ENCODE measurements around the gene MPHOSPH8. TPM values are rescaled to one million over a fixed set of nuclear protein-coding genes. Genes with fewer than 3 reads are reported as not detected.
"Not testable (repeated sequence)": the region's sequence is repeated elsewhere in the genome, so short reads cannot be mapped to it uniquely, and the experiment has no call there.

The MPHOSPH8 gene
- total RNA-seq, 1 donor from 2014 or later, result 40.3 TPM

DNA sequence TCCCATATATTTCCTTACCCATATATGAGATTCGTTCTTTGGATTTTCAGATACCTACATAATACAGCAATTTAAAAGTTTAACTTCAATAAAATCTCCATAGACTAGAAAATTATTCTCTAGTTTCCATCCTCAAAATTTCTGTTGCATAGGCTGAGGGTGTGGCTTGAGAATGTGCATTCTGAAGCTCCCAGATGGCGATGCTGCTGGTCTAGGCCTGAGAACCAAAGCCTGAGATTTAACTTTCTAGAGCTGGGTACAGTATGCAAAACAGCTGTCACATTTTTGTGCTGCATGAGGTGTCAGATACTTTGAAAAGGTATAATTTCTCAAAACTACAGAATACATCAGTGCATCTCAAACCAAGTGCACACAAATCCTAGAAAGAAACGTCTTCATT is 42.7 kb downstream of the MPHOSPH8 start:
- Mint-ChIP-seq H3K36me3 (ENCODE audit: low read depth) (peaks cover 35% of the 10 kb centered on the region), H3K27me3 (no peaks in the 10 kb centered on the region), H3K9me3 (no peaks in the 10 kb centered on the region), H3K27ac (no peak overlapping the region), H3K4me1 (peaks cover 5% of the 10 kb centered on the region), H3K4me3 (no peak overlapping the region)
- DNase-seq, result no peak
- intact Hi-C loops (cut with micrococcal nuclease), result no loop called here

DNA sequence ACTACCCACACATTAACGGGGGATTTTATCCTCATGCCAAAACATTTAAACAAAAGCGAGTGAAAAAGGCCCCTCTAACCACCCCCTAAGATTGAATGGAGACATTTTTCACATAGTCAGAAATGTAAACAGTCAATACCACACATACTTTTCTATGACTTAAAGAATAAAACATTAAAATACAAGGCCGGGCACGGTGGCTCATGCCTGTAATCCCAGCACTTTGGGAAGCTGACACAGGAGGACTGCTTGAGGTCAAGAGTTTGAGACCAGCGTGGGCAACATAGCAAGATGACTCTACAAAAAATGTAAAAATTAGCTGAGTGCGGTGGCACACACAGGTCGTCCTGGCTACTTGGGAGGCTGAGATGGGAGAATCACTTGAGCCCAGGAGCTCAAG is 47.3 kb downstream of the MPHOSPH8 start:
- intact Hi-C loops (cut with micrococcal nuclease), result no loop called here
- peaks cover 13% of the 10 kb centered on the region for H3K36me3 Mint-ChIP-seq (ENCODE audit: low read depth)
- no peaks in the 10 kb centered on the region for H3K27me3 Mint-ChIP-seq
- no peak overlapping the region for H3K4me3 Mint-ChIP-seq
- H3K9me3 Mint-ChIP-seq, result no peaks in the 10 kb centered on the region
- H3K4me1 Mint-ChIP-seq, result peaks cover 20% of the 10 kb centered on the region
- no peak overlapping the region for H3K27ac Mint-ChIP-seq
- DNase-seq, result no peak

DNA sequence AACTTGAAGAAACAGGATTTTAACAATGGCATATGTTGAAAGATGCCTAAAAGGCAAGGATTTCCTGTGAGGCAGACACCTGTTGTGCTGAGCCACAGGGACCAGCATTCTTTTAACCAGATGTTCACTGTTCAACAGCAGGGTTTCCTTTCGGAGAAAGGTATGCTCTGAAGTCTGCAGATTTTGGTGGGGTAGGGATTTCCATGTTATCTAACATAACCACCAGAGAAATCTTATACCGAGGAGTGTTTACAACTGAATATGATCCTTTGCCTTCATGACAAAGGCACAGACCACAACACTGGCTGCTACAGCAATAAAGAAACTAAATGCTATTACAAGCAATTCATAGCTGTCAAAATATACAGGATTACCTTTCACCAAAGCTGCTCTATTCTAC is 48.1 kb downstream of the MPHOSPH8 start:
- Mint-ChIP-seq H3K36me3 (ENCODE audit: low read depth) (peaks cover 10% of the 10 kb centered on the region), H3K4me3 (no peak overlapping the region), H3K4me1 (peaks cover 18% of the 10 kb centered on the region), H3K27me3 (no peaks in the 10 kb centered on the region), H3K27ac (peak overlapping the region; percentile 34), H3K9me3 (no peaks in the 10 kb centered on the region)
- intact Hi-C loops (cut with micrococcal nuclease), result no loop called here
- DNase-seq, result peak; percentile 55

DNA sequence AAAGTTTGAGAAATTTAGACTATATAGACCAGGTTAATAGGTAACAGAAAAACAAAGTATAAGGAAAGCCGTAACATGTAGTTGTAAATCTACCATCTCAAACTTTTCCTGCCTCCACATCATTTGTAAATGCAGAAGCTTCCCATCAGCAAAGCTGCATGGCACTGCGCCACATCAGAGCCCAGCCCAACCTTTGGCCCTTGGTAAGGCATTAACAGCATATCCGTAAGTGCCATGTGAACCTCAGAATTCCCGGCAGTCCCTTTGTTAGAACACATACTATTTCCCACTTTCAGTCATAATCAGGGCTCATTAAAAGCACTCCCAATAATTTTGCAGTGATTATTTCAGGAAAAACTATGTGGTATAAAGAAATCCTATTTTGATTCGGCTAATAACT is 51.6 kb downstream of the MPHOSPH8 start:
- peaks cover 8% of the 10 kb centered on the region for H3K36me3 Mint-ChIP-seq (ENCODE audit: low read depth)
- H3K27me3 Mint-ChIP-seq, result no peaks in the 10 kb centered on the region
- peaks cover 15% of the 10 kb centered on the region for H3K4me1 Mint-ChIP-seq
- intact Hi-C loops (cut with micrococcal nuclease), result no loop called here
- no peak overlapping the region for H3K27ac Mint-ChIP-seq
- H3K4me3 Mint-ChIP-seq, result no peak overlapping the region
- no peaks in the 10 kb centered on the region for H3K9me3 Mint-ChIP-seq
- DNase-seq, result no peak

DNA sequence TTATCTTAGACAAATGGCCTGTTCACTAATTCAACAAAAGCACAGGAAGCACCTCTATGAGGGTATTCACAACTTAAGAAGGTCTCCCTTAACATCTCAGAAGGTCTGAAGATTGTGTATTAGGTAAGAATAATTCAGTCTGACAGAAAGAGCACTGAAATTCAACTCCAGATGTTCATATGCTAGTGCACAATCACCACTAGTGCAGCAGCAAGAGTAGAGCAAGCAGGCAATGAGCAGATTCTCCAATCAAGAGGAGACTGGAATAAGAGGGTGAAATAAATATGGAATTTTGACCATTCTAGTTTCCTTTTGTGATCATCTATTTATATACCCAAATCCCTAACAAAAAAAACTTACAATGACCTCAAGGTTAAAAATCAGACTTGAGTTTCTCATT is 52.0 kb downstream of the MPHOSPH8 start:
- Mint-ChIP-seq H3K27ac (no peak overlapping the region), H3K27me3 (no peaks in the 10 kb centered on the region), H3K9me3 (no peaks in the 10 kb centered on the region), H3K4me3 (no peak overlapping the region), H3K4me1 (peaks cover 17% of the 10 kb centered on the region), H3K36me3 (ENCODE audit: low read depth) (peaks cover 10% of the 10 kb centered on the region)
- intact Hi-C loops (cut with micrococcal nuclease), result no loop called here
- DNase-seq, result no peak

DNA sequence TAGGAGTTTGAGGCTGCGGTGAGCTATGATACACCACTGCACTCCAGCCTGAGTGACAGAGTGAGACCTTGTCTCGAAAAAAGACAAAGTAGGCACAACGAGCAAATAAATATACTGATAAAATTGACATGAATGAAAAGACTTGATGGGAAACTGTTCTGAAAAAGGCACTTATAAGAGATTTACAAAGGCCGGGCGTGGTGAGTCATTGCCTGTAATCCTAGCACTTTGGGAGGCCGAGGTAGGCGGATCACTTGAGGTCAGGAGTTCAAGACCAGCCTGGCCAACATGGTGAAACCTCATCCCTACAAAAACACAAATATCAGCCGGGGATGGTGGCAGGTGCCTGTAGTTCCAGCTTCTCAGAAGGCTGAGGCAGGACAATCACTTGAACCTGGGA is 58.0 kb downstream of the MPHOSPH8 start:
- DNase-seq; H3K27me3 Mint-ChIP-seq; H3K4me3 Mint-ChIP-seq; H3K9me3 Mint-ChIP-seq; H3K27ac Mint-ChIP-seq; intact Hi-C loops (cut with micrococcal nuclease): not testable (repeated sequence)
- Mint-ChIP-seq H3K36me3 (ENCODE audit: low read depth) (peaks cover 24% of the 10 kb centered on the region), H3K4me1 (peaks cover 14% of the 10 kb centered on the region)

DNA sequence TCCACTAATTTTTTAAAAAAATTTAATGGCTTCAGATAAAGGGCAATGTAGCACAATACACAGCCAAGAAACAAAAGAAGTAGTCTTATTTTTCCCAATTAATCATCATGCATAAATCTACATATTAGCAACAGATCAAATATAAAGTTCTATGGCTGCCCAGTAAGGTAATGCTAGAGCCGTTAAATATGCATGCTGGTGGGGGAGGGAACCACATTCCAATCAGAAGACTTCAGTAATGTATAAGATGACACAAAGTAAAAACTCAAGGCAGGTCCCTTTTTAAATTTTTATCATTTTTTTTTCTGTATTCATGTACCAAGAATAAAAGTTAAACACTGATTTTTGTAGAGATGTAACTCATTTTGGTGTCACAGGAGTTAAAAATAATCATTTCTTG is 62.0 kb downstream of the MPHOSPH8 start:
- peaks cover 12% of the 10 kb centered on the region for H3K4me1 Mint-ChIP-seq
- H3K4me3 Mint-ChIP-seq, result no peak overlapping the region
- H3K9me3 Mint-ChIP-seq, result no peaks in the 10 kb centered on the region
- intact Hi-C loops (cut with micrococcal nuclease), result no loop called here
- H3K27me3 Mint-ChIP-seq, result no peaks in the 10 kb centered on the region
- no peak overlapping the region for H3K27ac Mint-ChIP-seq
- H3K36me3 Mint-ChIP-seq (ENCODE audit: low read depth), result peaks cover 24% of the 10 kb centered on the region
- DNase-seq, result no peak

DNA sequence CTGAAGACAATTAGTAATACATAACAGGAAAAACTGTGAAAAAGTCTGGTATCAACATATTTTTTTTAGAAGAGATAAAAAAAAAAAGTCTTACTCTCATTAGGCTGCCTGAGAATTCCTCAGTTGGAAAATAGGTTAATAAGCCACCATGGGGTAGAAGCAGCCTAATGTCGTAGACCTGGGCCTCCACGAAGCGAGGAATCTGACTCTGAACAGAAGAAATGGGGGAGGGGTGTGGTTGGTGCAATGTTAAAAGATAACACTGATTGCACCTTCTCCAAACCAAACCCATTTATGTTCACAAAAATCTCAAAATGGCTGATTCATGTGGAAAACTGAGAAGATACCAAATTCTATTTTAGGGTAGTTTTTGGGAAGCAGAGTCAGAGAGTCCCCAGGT is 62.4 kb downstream of the MPHOSPH8 start:
- Mint-ChIP-seq H3K27me3 (no peaks in the 10 kb centered on the region), H3K27ac (no peak overlapping the region), H3K9me3 (no peaks in the 10 kb centered on the region), H3K36me3 (ENCODE audit: low read depth) (peaks cover 23% of the 10 kb centered on the region), H3K4me1 (peaks cover 12% of the 10 kb centered on the region), H3K4me3 (no peak overlapping the region)
- intact Hi-C loops (cut with micrococcal nuclease), result no loop called here
- DNase-seq, result no peak

DNA sequence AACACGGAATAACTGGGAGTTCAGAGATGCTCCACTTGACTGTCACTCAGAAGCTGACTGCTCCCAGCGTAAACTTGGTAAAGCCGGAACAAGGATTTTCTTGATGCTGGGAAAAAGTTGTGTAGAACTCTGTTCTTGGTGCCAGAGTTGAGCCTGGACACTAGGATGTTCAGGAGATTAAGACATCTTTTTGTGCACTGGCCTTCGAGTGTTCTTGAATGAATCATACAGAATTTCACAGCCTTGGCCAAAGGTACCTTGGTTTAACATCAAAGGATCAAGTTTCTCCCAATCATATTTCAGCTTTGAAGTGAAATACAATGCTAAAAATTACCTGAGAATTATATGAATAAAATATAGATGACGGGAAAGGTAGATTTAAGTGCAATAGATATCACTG is 67.5 kb downstream of the MPHOSPH8 start:
- intact Hi-C loops (cut with micrococcal nuclease); H3K9me3 Mint-ChIP-seq; H3K27me3 Mint-ChIP-seq; H3K27ac Mint-ChIP-seq; H3K36me3 Mint-ChIP-seq (ENCODE audit: low read depth); H3K4me3 Mint-ChIP-seq; DNase-seq; H3K4me1 Mint-ChIP-seq: not testable (repeated sequence)

DNA sequence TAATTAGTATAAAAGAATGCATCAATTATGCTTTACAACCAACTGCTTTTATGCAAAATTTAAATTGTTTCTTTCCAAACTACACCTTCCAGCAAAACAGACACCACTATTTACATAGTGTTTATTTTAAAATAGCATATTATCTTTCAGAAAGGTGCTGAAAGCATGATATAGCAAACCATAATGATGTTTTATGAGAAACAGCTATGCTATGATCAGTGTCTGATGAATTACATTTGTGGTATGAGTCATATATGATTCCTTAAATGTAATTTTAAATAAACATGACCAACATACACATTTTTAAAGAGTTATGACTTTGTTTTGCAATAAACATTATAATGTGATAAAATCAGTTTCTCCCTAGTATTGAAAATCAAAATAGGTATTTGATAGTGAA is 68.2 kb downstream of the MPHOSPH8 start:
- H3K27me3 Mint-ChIP-seq; H3K4me1 Mint-ChIP-seq; H3K9me3 Mint-ChIP-seq; DNase-seq; H3K36me3 Mint-ChIP-seq (ENCODE audit: low read depth); H3K4me3 Mint-ChIP-seq; intact Hi-C loops (cut with micrococcal nuclease); H3K27ac Mint-ChIP-seq: not testable (repeated sequence)

DNA sequence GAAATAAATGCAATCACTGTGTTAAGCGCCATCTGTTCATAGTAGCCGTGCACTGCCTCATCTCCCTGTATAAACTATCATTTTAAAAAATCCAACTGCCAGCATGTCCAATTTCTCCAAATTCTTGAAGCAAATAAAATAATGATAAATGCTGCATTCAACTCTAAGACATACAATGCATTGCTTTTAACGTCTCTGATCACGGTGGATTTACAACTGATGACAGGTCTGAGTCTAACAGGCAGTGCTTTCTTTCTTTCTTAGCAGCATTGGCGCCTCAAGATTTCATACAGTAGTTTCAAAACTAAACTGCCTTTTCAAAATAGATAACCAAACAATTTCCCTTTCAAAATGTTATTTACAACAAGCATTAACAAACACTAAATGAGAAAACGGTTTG is 70.8 kb downstream of the MPHOSPH8 start:
- H3K27me3 Mint-ChIP-seq; H3K27ac Mint-ChIP-seq; H3K36me3 Mint-ChIP-seq (ENCODE audit: low read depth); DNase-seq; intact Hi-C loops (cut with micrococcal nuclease); H3K9me3 Mint-ChIP-seq; H3K4me3 Mint-ChIP-seq; H3K4me1 Mint-ChIP-seq: not testable (repeated sequence)

DNA sequence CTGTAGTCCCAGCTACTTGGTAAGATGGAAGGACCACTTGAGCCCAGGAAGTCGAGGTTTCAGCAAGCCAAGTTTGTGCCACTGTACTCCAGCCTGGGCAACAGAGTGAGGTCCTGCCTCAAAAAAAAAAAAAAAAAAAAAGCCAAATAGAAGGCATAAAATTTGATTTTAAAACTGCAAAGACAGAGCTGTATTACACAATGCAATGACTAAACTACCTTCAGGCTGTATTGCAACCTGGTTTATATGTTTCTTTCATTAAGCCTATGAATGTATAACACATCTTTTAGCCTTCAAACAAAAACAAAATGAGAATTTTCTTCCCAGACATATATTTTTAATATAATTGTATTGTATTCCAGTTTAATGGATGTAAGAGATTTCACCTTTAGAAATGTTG is 75.6 kb downstream of the MPHOSPH8 start:
- H3K27ac Mint-ChIP-seq; H3K4me1 Mint-ChIP-seq; H3K36me3 Mint-ChIP-seq (ENCODE audit: low read depth); H3K27me3 Mint-ChIP-seq; H3K9me3 Mint-ChIP-seq; H3K4me3 Mint-ChIP-seq; DNase-seq; intact Hi-C loops (cut with micrococcal nuclease): not testable (repeated sequence)

DNA sequence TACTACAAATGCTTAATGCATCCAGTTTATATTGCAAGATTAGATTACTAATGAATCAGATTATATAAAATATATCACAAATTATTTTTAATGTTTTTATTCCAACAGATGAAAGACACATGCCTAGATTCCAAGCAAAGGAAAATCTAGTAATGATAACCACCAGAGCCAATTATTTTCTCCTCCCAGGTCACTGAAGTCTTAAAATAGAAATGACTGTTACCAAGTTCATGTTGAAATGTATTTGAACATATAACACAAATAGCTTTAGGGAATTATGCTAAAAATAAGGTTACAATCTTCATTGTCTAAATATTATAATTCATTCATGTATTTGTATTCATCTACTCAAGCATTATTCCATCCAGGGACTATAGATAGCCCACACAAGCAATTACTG is 76.3 kb downstream of the MPHOSPH8 start:
- not testable (repeated sequence) for H3K27ac Mint-ChIP-seq, H3K4me3 Mint-ChIP-seq, DNase-seq, H3K27me3 Mint-ChIP-seq, H3K9me3 Mint-ChIP-seq, H3K4me1 Mint-ChIP-seq
- intact Hi-C loops (cut with micrococcal nuclease), result loop anchor here (5.0 kb wide), 1 partner anchor 153 kb away; the partner anchor contains the start of gene ZMYM5
- peaks cover 13% of the 10 kb centered on the region for H3K36me3 Mint-ChIP-seq (ENCODE audit: low read depth)

DNA sequence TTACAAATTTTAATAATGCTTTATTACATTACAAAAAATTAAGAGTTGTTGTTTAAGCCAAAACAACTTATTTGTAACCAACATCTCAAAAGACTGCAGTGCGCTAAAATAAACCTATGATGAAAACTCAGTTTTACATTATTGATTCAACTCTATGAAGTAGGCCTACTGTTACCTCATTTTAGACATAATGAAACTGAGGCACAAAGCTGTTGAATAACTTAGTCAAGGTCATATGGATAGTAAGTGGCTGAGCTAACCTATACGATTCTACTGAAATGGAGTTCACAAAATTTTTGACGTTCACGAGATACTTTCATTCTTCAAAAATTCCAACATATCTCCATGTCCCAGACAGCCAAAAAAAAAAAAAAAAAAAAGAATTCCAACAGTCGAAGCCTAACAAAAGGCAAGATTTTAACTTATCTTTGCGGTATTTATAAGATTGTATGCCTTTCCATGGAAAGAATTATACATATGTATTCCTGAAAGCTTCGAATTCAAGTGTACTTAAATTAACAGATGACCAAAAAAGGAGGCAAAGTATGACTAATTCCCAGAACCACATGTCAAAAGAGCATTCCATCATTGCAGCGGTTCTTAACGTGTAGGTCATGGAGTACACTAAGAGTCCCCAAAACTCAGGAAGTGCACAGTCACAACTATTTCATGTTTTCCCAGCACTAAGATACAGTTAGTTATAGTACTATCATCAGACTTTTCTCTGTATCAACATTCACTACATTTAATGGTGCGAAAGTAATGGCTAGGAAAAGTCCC is 79.9 kb downstream of the MPHOSPH8 start:
- Mint-ChIP-seq H3K27ac (peak overlapping the region; percentile 64), H3K36me3 (ENCODE audit: low read depth) (peaks cover 24% of the 10 kb centered on the region), H3K4me3 (no peak overlapping the region), H3K4me1 (peaks cover 7% of the 10 kb centered on the region), H3K9me3 (no peaks in the 10 kb centered on the region), H3K27me3 (no peaks in the 10 kb centered on the region)
- intact Hi-C loops (cut with micrococcal nuclease), result loop anchor here (2.0 to 5.0 kb wide), 2 partner anchors 79 to 149 kb away; partner anchors contain the start of gene ZMYM5
- DNase-seq, result no peak

DNA sequence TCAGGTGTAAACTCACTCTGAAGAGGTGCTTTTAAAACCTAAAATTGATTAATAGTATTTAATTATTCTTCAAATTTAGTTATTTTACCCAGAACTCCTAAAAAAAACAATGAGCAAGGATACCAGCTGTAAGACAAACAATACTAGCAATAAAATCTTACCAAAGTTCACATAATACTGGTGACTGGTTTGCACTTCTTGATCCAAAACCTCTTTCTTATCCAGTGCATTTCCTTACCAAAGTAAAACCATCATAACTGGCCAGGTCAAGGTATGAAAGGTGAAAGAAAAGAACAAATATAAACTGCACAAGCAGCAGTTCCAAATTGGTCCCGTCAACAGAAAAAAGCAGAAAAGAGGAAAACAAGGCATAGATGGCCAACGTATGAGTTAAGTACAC is 86.6 kb downstream of the MPHOSPH8 start:
- no peak overlapping the region for H3K27ac Mint-ChIP-seq
- intact Hi-C loops (cut with micrococcal nuclease), result no loop called here
- H3K27me3 Mint-ChIP-seq, result no peaks in the 10 kb centered on the region
- peaks cover 4% of the 10 kb centered on the region for H3K4me1 Mint-ChIP-seq
- no peak for DNase-seq
- peaks cover 22% of the 10 kb centered on the region for H3K36me3 Mint-ChIP-seq (ENCODE audit: low read depth)
- H3K9me3 Mint-ChIP-seq, result no peaks in the 10 kb centered on the region
- no peak overlapping the region for H3K4me3 Mint-ChIP-seq
